ENCODE results near the gene RHOF.

RHOF gene

GRCh38 chr12:121740847-121741246 is 52.6 kb downstream of the RHOF start:
- FAIRE-seq = no peak

- no peak for FAIRE-seq
These were observed 55.1 kb downstream of the RHOF start for GRCh38 chr12:121738340-121738858.

DNA sequence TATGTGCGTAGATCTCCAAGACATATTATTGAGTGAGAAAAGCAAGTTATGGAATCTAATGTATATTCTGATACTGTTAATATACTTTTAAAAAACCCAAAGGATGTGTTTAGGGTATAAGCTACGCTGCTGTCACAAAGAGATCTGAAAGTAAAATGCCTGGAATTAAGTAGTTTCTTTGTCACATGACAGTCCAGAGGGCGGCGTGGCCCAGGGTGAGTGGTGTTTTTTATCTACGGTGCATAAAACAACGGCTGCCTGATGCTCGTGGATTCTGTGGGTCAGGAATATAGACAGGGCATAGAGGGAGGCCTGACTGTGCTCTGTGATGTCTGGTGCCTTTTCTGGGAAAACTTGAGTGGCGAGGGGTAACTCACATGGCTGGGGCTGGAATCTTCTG is 59.6 kb downstream of the RHOF start:
- FAIRE-seq = no peak

DNA sequence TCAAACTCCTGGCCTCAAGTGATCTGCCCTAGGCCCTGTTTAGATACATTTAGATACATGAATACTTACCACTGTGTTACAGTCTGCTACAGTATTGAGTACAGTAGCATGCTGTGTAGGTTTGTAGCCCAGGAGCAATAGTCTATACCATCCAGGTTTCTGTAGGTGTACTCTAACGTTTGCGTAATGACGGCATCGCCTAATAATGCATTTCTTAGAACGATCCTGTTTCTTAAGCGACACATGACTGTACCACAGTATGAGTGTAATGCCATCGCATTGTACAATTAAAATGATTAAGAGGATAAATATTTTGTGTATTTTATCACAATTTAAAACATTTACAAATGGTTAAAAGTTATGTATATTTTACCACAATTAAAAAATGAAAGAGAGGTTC is 62.0 kb downstream of the RHOF start:
- FAIRE-seq = no peak

DNA sequence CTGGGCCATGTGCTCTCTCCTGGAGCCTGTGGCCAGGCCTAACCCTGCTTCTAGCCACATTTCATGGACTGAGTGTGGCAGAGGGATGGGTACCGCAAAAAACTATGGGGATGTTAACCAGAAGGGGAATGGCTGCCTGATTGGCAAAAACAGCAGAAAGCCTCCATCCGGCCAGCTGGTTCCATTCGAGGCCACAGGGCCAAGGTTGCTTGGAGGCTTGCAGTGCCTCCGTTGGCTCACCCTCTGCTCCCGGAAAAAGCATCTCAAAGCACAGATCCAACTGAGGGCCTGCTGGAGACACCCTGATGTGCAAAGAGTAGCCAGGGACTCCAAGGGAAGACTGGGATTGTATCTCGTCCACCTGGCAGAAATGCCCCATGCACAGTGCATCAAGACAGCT is 64.5 kb downstream of the RHOF start:
- FAIRE-seq = no peak
